MCF 10A (cell line): Measurements from ENCODE around the gene CACNA1D. TPM values are rescaled to one million over a fixed set of nuclear protein-coding genes. Genes with fewer than 3 reads are reported as not detected.

ENCODE experiments used
- BruUV-seq: library from RNA; stranded (reverse); fragments of 400-500 nt; replicated peaks from 2 replicates; lab custom pipeline; 2021; lab: Mats Ljungman, UMichigan
- CTCF ChIA-PET: fragments of 300-600 bp; sonication (Branson Sonifier 250); formaldehyde crosslinking; extraction: SDS; loops from one replicate; lab custom pipeline; 2021; ENCODE audit warnings: antibody characterized with exemption, inconsistent platforms; lab: Yijun Ruan, JAX
- POLR2A ChIA-PET: fragments of 300-600, 350-650 bp; sonication (Branson Sonifier 250); formaldehyde crosslinking; extraction: SDS; loops from one replicate; lab custom pipeline; 2020; ENCODE audit warnings: antibody characterized with exemption, inconsistent platforms; lab: Yijun Ruan, JAX
- DNase-seq: peaks from one replicate; pipeline ENCODE4 v3.0.0-alpha.2; 2018; ENCODE audit not compliant: unreplicated experiment
- H3K27ac Mint-ChIP-seq: one replicate; pipeline ENCODE4 v1.8.0; 2022; ENCODE audit warnings: mild to moderate bottlenecking, low read depth, mixed read lengths; ENCODE audit not compliant: unreplicated experiment
- H3K27me3 Mint-ChIP-seq: one replicate; pipeline ENCODE4 v1.8.0; 2022; ENCODE audit warnings: mixed read lengths; ENCODE audit not compliant: insufficient read depth, unreplicated experiment
- H3K36me3 Mint-ChIP-seq: one replicate; pipeline ENCODE4 v1.8.0; 2022; ENCODE audit warnings: mild to moderate bottlenecking, moderate library complexity, mixed read lengths; ENCODE audit not compliant: insufficient read depth, unreplicated experiment
- H3K4me1 Mint-ChIP-seq: one replicate; pipeline ENCODE4 v1.8.0; 2022; ENCODE audit warnings: mixed read lengths; ENCODE audit not compliant: insufficient read depth, unreplicated experiment
- H3K4me3 Mint-ChIP-seq: one replicate; pipeline ENCODE4 v1.8.0; 2022; ENCODE audit warnings: mild to moderate bottlenecking, moderate library complexity, mixed read lengths; ENCODE audit not compliant: unreplicated experiment
- H3K9me3 Mint-ChIP-seq: one replicate; pipeline ENCODE4 v1.8.0; 2022; ENCODE audit warnings: mixed read lengths; ENCODE audit not compliant: unreplicated experiment
- CTCF ChIP-seq: fragments of 200-600 bp; IDR thresholded peaks from one replicate; pipeline ENCODE4 v1.8.0; 2022; ENCODE audit warnings: antibody characterized with exemption, mild to moderate bottlenecking; ENCODE audit not compliant: unreplicated experiment
- intact Hi-C: fragments of 100-400 bp; cut with micrococcal nuclease; formaldehyde crosslinking; loops from 2 replicates; pipeline ENCODE4 v1.14.1; 2022
- total RNA-seq: library from RNA; stranded (reverse); gene quantifications from 2 replicates; pipeline ENCODE4 v1.2.3, GENCODE V29; 2022

The CACNA1D gene
- total RNA-seq, 1 experiment from 2014 or later: 0.26 TPM

DNA sequence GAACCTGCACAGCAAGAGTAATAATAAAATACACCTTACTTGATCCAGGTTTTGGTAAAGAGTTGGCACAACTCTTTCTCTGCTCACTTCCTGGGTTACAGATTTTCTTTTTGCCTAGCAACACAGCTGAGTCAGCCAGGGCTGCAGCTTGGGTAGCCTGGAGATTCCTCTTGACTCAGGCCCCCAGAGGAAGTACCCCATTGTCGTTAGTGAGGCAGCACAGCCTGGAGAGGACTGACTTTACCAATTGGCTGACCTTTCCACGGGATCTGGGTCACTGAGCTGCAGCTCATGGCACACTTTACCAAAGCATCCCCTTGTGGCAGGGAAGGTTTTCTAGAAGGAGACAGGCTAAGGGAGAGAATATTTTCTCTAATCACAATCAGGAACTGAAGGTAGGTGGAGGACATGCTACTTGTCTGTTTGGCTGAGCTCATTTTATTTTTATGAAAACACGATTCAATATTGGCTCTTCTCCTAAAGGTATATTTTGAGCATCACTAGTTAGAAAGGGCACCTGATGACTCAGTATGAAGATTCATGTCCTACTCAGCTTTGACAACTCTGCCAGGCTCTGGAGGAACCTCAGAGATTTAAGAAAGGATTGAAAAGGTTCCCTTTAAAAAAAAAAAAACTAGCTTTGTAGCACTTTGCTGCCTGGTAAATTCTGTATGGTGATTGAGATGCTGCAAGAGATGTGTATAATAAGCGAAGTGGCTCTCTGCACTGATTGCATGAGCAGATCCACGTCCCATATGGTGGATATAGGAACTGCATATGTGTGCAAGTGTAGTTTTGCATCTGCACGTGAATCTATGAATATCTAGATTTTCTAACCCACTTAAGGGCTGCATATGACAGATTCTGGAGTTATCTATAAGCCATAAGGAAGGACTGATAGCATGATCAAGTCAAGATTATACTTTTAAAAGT lies 227.0 kb downstream of the CACNA1D start:
- Mint-ChIP-seq H3K4me3 (no peak overlapping the region), H3K9me3 (no peaks in the 10 kb centered on the region), H3K27ac (no peak overlapping the region), H3K36me3 (no peaks in the 10 kb centered on the region), H3K27me3 (peaks cover 44% of the 10 kb centered on the region), H3K4me1 (no peaks in the 10 kb centered on the region)
- no peak for TF ChIP-seq CTCF
- no TSS peak for BruUV-seq
- POLR2A ChIA-PET: no interaction called here
- CTCF ChIA-PET: interaction anchor here (0.6 to 5.6 kb wide), 4 partner anchors 11 to 155 kb away, joined by 3 to 31 read pairs (median 3); no protein-coding TSS in a partner anchor
- DNase-seq: no peak
- intact Hi-C loops: no loop called here

DNA sequence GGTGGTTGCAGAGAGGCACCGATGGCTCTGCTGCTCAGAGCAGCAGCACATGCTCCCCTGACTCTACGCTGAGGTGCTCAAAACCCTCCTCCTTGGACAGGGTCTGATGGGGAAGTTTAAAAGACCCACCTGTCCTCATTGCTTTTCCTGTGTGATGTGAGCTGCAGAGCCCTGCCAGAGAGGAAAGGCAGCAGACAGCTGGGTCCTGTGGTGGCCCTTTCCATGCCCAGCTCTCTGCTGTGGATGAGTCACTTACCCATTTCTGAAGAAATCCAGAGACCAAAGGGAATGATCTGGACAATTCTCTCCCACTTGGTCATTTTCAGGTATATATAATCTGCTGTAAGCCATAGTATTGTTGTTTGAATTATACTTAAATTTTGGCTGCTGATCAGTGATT lies 230.2 kb downstream of the CACNA1D start:
- intact Hi-C loops: no loop called here
- CTCF ChIA-PET: interaction anchor here (0.6 to 1.3 kb wide), 3 partner anchors 14 to 616 kb away, joined by 3 to 4 read pairs (median 3); no protein-coding TSS in a partner anchor
- POLR2A ChIA-PET: no interaction called here

DNA sequence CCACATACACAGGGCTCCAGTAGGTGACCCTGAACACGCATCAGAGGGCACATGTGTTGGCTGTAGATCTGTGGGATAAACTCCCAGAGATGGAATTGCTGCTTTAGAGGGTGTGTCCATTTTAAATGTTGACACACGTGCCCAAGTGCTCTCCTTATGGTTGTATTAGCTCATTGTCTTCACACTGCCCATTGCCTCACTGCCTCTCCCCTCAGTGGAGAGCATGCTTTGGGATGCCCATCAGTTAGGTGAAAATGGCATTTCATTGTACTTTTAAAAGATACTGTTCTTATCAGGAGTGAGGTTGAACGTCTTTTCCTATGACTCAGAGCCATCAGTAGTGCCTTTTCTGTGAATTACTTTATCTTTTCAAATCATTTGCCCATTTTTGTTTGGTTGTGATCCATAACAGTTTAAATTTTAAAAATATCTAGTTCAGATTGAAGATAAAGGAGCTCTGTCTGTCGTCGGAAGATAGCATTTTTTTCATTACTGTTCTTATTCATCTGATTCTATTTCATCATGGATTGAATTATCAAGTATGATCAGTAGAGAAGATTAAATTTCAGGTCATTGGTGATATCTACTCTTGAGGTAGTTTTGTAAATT lies 231.1 kb downstream of the CACNA1D start:
- Mint-ChIP-seq H3K4me3 (no peak overlapping the region), H3K27me3 (peaks cover 62% of the 10 kb centered on the region), H3K27ac (no peak overlapping the region), H3K9me3 (no peaks in the 10 kb centered on the region), H3K4me1 (no peaks in the 10 kb centered on the region), H3K36me3 (no peaks in the 10 kb centered on the region)
- intact Hi-C loops: no loop called here
- DNase-seq: no peak
- no TSS peak for BruUV-seq
- no peak for TF ChIP-seq CTCF
- ChIA-PET POLR2A (no interaction called here), CTCF (interaction anchor here (1.3 kb wide), 1 partner anchor 15 kb away, joined by 4 read pairs; no protein-coding TSS in a partner anchor)

More for the DNA sequence above, 230.2 kb downstream of the CACNA1D start:
- Mint-ChIP-seq H3K27ac (no peak overlapping the region), H3K4me1 (no peaks in the 10 kb centered on the region), H3K36me3 (no peaks in the 10 kb centered on the region), H3K27me3 (peaks cover 54% of the 10 kb centered on the region), H3K9me3 (no peaks in the 10 kb centered on the region), H3K4me3 (no peak overlapping the region)
- no peak for DNase-seq
- no TSS peak for BruUV-seq
- TF ChIP-seq CTCF: no peak

GRCh38 chr3:53726643-53727042 lies 232.2 kb downstream of the CACNA1D start:
- Mint-ChIP-seq H3K9me3 (no peaks in the 10 kb centered on the region), H3K27ac (no peak overlapping the region), H3K36me3 (no peaks in the 10 kb centered on the region), H3K27me3 (peaks cover 57% of the 10 kb centered on the region), H3K4me1 (no peaks in the 10 kb centered on the region), H3K4me3 (no peak overlapping the region)
- TF ChIP-seq CTCF: no peak
- ChIA-PET POLR2A (no interaction called here), CTCF (interaction anchor here (0.6 kb wide), 1 partner anchor 808 kb away, joined by 3 read pairs; no protein-coding TSS in a partner anchor)
- intact Hi-C loops: no loop called here
- DNase-seq: no peak
- BruUV-seq: no TSS peak
